Stimulated activated CD4-positive, alpha-beta T cell treated with anti-CD3 and anti-CD28 coated beads, Interleukin-2, amount 100 ng/mL, for 24 hours (primary cell): ENCODE measurements around the gene KRT9.
"Not testable (repeated sequence)": the region's sequence is repeated elsewhere in the genome, so short reads cannot be mapped to it uniquely, and the experiment has no call there.

Source experiments
- DNase-seq, 2 donors: peaks; one replicate each; pipeline ENCODE4 v3.0.0-alpha.2; 2020

The KRT9 gene

GRCh38 chr17:41576740-41577139 is 4.9 kb upstream of the KRT9 start:
- not testable (repeated sequence) for DNase-seq

GRCh38 chr17:41575336-41575735 is 3.5 kb upstream of the KRT9 start:
- no peak for DNase-seq

DNA sequence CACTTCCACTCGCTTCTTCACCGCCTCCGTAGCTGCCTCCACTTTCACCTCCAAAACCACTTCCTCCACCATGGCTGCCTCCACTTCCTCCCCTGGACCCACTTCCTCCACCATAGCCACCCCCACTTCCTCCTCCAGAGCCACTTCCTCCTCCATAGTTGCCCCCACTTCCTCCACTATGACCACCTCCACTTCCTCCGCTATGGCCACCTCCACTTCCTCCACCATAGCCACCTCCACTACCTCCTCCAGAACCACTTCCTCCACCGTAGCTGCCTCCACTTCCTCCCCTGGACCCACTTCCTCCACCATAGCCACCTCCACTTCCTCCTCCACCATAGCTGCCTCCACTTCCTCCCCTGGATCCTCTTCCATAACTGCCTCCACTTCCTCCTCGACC is 4.5 kb downstream of the KRT9 start:
- DNase-seq, result no peak

- DNase-seq, result no peak
Measured at GRCh38 chr17:41565338-41565737, 6.5 kb downstream of the KRT9 start.

DNA sequence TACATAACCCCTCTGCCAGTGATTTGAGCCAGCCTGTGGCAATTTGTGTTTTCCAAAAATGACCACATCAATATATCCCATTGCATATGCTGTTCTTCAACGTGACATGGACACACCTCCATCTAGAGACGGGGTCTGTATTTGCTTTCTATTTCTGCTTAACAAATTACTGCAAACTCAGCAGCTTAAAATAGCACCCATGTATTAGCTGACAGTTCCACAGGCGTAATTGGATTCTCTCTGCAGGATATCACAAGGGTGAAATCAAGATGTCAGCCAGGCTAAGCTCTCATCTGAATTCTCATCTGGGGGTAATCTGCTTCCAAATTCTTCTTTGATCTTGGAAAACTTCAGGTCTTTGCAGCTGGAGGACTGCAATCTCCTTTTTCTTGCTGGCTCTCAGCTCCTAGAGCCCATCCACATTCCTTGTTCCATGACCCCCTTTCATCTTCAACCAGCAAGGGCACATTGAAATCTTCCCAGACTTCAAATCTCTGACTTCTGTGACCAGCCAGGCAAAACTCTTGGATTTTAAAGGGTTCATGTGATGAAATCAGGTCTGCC is 8.2 kb downstream of the KRT9 start:
- DNase-seq, result no peak

DNA sequence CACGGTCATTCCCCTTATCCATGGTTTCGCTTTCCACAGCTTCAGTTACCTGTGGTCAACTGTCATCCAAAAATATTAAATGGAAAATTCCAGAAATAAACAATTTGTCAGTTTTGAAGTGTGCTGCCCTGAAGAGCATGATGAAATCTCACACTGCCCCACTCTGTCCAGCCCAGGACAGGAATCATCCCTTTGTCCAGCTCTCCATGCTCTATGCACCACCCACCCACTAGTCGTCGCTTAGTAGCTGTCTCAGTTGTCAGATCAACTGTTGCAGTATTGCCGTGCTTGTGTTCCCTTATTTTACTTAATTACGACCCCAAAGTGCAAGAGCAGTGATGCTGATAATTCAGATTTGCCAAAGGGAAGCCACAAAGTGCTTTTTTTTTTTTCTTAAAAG is 10.3 kb downstream of the KRT9 start:
- DNase-seq, result no peak

- no peak for DNase-seq
Measured at GRCh38 chr17:41559548-41559947, 12.3 kb downstream of the KRT9 start.

- DNase-seq, result no peak
Measured at GRCh38 chr17:41556931-41557330, 14.9 kb downstream of the KRT9 start.

- DNase-seq, result no peak
Measured at GRCh38 chr17:41556306-41556705, 15.6 kb downstream of the KRT9 start.

- no peak for DNase-seq
Measured at GRCh38 chr17:41555105-41555887, 16.6 kb downstream of the KRT9 start.

GRCh38 chr17:41553987-41554680 is 17.7 kb downstream of the KRT9 start:
- DNase-seq, result no peak

DNA sequence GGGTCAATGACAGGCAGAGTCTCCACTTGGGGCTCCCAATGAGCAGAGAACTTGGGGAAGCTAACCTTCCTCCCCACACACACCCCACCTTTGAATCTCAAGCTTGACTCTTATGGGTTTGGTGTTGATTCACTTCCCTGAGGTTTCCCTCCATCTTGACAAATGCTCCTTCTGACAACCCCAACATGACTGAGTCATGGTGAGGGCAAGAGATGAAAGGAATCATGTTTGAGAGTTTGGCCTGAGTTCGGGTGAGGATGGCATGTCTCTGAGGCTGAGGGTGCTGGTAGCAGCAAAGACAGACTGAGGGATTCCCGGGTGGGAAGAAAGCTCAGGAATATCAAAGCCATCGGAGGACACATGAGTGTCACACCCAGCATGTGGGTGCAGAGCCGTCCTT is 18.7 kb downstream of the KRT9 start:
- DNase-seq, result no peak

DNA sequence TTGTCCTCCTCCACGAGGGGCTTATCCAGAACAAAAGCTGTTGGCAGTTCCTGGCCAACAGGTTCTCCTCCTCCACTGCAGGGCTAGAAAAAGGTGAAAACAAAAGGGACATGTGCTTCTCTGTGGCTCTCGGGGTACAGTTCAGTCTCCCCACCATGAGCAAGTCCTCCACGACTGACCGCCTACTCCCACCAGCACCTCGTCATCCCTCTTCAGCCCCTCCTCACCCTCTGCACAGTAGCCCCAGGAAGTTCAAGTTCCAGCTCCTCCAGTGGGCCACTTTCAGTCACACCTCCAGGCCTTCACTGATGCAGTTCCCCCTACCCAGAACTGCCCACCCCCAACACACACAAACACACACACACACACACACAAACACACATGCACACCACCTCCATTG is 19.4 kb downstream of the KRT9 start:
- DNase-seq, result no peak

- no peak for DNase-seq
Measured at GRCh38 chr17:41551365-41551764, 20.5 kb downstream of the KRT9 start.

DNA sequence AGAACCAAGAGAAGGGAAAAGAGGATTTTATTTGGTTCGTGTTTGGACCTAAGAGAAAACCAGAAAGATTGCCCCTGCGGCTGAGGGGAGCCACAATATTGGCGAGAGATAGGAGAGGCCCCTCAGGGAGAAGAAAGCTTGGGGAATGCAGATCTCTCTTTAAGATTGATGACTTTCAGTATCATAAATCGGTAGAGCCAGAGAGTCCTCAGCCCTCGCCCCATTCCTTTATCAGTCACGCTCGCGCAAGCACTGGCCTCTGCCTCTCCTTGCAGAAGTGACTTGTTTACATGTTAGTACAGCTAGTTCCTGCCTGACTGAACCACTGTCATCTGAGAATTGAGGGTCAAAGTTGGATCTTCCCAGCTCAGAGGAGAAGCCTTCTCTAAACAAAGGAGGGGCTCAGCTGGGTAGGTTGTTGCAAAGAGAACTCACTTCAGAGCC is 22.2 kb downstream of the KRT9 start:
- no peak for DNase-seq

DNA sequence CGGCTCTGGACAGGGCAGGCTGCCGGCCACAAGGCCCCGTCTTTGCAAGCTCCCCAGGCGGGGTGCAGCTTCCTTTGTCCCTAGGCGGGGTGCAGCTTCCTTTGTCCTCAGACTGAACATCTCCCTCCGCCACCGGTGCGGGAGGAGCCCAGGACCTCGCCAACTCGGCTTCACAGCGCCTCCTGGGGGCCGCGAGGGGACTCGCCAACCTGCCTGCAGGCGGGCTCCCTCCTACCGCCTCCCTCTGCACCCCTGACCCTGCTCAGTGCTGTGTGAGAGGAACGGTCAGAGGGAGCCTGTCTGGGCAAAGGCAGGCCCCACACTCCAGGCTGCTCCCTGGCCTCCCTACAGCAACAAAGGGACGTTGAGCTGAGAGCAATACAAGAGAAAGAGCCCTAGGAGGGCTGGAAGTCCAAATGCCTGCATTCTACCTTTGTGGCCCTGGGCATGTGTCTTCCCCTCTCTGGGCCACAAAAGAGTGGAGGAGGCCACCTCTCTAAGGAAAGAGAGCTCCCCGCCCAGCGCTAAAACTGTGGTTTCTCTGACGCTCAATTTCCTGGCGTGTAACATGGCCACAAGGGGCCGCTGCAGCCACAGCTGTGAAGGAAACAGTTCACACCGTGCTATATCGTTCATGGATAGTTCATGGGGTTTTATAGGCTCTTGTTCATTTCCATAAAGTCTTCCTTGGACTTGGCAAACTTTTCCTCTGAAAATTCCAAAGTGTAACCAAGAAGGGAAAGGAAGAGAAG is 22.8 kb downstream of the KRT9 start:
- peak; percentile 86 to 89 for DNase-seq

- DNase-seq, result peak; percentile 77 to 78
Measured at GRCh38 chr17:41547921-41548843, 23.7 kb downstream of the KRT9 start.

- no peak for DNase-seq
Measured at GRCh38 chr17:41547378-41547841, 24.4 kb downstream of the KRT9 start.

GRCh38 chr17:41546819-41547218 is 25.0 kb downstream of the KRT9 start:
- no peak for DNase-seq

GRCh38 chr17:41545829-41546410 is 25.9 kb downstream of the KRT9 start:
- DNase-seq, result no peak

GRCh38 chr17:41544935-41545334 is 26.9 kb downstream of the KRT9 start:
- no peak for DNase-seq

DNA sequence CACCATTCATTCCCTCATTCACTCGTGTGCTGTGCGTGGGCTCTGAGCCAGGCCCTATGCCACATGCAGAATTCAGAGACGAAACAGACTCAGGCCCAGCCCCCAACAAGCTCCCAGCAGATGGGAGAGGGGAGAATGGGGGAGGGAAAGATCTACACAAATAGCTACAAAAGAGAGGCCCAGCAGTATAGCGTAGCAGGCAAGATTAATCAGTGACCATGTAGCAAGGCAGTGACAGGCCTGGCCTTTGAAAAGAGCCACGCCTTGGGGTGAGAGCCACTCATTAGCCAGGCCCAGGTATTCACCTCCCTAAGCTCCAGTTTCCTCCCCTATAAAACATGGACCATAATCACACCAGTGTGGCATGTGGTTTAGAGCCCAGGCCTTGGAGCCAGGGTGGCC is 27.4 kb downstream of the KRT9 start:
- DNase-seq, result no peak
